Measurements from ENCODE around the gene HIPK1.

DNA sequence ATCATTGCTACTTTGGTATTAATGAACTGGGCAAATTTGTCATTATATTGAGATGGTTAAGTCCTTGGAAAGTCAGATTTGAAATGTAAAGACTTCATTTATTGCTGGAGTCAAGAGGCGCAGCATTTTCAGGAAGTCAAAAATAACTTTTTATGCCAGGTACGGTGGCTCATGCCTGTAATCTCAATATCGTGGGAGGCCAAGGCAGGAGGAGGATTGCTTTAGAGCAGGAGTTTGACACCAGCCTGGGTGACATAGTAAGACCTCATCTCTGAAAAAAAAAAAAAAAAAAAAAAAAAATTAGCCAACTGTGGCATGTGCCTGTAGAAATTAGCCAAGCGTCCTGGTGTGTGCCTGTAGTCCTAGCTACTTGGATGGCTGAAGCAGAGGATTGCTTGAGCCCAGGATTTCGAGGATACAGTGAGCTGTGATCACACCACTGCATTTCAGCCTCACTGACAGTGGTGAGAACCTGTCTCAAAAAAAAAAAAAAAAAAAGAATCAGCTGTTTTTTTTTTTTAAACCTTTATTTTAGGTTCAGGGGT, 5.5 kb downstream of the HIPK1 start:
- TF ChIP-seq, protein P1, sequence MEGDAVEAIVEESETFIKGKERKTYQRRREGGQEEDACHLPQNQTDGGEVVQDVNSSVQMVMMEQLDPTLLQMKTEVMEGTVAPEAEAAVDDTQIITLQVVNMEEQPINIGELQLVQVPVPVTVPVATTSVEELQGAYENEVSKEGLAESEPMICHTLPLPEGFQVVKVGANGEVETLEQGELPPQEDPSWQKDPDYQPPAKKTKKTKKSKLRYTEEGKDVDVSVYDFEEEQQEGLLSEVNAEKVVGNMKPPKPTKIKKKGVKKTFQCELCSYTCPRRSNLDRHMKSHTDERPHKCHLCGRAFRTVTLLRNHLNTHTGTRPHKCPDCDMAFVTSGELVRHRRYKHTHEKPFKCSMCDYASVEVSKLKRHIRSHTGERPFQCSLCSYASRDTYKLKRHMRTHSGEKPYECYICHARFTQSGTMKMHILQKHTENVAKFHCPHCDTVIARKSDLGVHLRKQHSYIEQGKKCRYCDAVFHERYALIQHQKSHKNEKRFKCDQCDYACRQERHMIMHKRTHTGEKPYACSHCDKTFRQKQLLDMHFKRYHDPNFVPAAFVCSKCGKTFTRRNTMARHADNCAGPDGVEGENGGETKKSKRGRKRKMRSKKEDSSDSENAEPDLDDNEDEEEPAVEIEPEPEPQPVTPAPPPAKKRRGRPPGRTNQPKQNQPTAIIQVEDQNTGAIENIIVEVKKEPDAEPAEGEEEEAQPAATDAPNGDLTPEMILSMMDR (IDR thresholded peaks at IDR 0.05), result no peak
- TF ChIP-seq POLR2AphosphoS5 (IDR thresholded peaks at IDR 0.05; ENCODE audit: insufficient read depth in 1 of 2, low read depth in 1 of 2), result no peak

All from vagina (tissue), 2 donors.